SK-N-MC (cell line): ENCODE measurements around the gene NHSL1.

Source experiments
- DNase-seq: peaks from one replicate; pipeline ENCODE4 v3.0.0-alpha.2; 2011; ENCODE audit warnings: low read depth, low spot score
- H3K27ac ChIP-seq: fragments of 200-600 bp; sonication (generic); 2 replicates; pipeline ENCODE4 v1.5.1; 2016; ENCODE audit warnings: mixed run types
- H3K36me3 ChIP-seq: fragments of 200-600 bp; sonication (generic); 2 replicates; pipeline ENCODE4 v1.6.1; 2017; ENCODE audit warnings: antibody characterized with exemption, low read length, mixed read lengths; ENCODE audit not compliant: insufficient read depth
- H3K4me3 ChIP-seq: fragments of 200-600 bp; sonication (generic); 2 replicates; pipeline ENCODE4 v1.5.1; 2016
- H3K9ac ChIP-seq: fragments of 200-600 bp; sonication (generic); 2 replicates; pipeline ENCODE4 v1.8.0; 2017; ENCODE audit warnings: mixed run types, mixed read lengths; ENCODE audit not compliant: insufficient read length
- H3K9me3 ChIP-seq: fragments of 200-600 bp; sonication (generic); 2 replicates; pipeline ENCODE4 v1.6.1; 2017; ENCODE audit warnings: low read depth, mild to moderate bottlenecking, antibody characterized with exemption, low read length, moderate library complexity, mixed read lengths
- EZH2 ChIP-seq: fragments of 200-600 bp; sonication (generic); IDR thresholded peaks from one replicate; pipeline ENCODE4 v1.6.1; 2017; ENCODE audit warnings: antibody characterized with exemption
- FOXP2 ChIP-seq: optimal IDR thresholded peaks from 2 replicates; pipeline ENCODE3; 2011; ENCODE audit warnings: mild to moderate bottlenecking, moderate library complexity; ENCODE audit not compliant: insufficient read depth; ENCODE audit errors: extremely low read length, control extremely low read depth
- POLR2AphosphoS5 ChIP-seq: IDR thresholded peaks from 2 replicates; pipeline ENCODE4 v1.6.1; 2012; ENCODE audit warnings: mild to moderate bottlenecking, low read depth, low read length, borderline replicate concordance

NHSL1 gene

GRCh38 chr6:138514860-138515540 is 15.7 kb upstream of the NHSL1 start:
- Histone ChIP-seq H3K4me3 (no peak overlapping the region), H3K9ac (no peak overlapping the region), H3K36me3 (no peaks in the 10 kb centered on the region), H3K27ac (no peak overlapping the region), H3K9me3 (no peaks in the 10 kb centered on the region)
- TF ChIP-seq FOXP2: no peak
- no peak for TF ChIP-seq POLR2AphosphoS5
- no peak for TF ChIP-seq EZH2
- no peak for DNase-seq

DNA sequence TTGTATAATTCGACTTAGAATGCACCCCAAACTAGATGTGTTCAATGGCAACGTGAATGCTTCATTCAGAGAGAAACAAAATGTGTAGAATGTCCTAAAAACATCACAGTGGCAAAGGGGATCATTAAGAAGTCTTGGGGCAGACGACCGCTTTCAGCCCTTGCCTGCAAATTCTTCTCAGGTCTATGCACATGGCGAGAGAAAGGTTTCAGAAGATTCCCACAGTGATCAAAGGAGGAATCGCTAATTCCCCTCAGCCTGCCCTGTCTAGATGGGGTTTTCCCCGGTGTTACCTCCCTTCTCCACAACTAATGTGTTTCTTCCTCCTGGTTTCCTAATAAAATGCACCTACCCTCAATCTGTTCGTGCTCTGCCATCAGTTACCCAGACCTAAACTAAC is 13.3 kb upstream of the NHSL1 start:
- TF ChIP-seq POLR2AphosphoS5 (no peak), EZH2 (no peak), FOXP2 (no peak)
- no peak overlapping the region for H3K9ac ChIP-seq
- no peak for DNase-seq
- no peak overlapping the region for H3K27ac ChIP-seq
- no peak overlapping the region for H3K4me3 ChIP-seq
- no peaks in the 10 kb centered on the region for H3K36me3 ChIP-seq
- H3K9me3 ChIP-seq: no peaks in the 10 kb centered on the region

- no peak overlapping the region for H3K4me3 ChIP-seq
- DNase-seq: no peak
- TF ChIP-seq FOXP2 (no peak), EZH2 (no peak), POLR2AphosphoS5 (no peak)
- H3K27ac ChIP-seq: no peak overlapping the region
- H3K9me3 ChIP-seq: no peaks in the 10 kb centered on the region
- no peak overlapping the region for H3K9ac ChIP-seq
- no peaks in the 10 kb centered on the region for H3K36me3 ChIP-seq
Observed at GRCh38 chr6:138510093-138510492, 10.8 kb upstream of the NHSL1 start.

- Histone ChIP-seq H3K27ac (no peak overlapping the region), H3K9me3 (no peaks in the 10 kb centered on the region), H3K9ac (no peak overlapping the region), H3K36me3 (no peaks in the 10 kb centered on the region), H3K4me3 (no peak overlapping the region)
- DNase-seq: no peak
- TF ChIP-seq EZH2 (no peak), FOXP2 (no peak), POLR2AphosphoS5 (no peak)
Observed at GRCh38 chr6:138509371-138509770, 10.1 kb upstream of the NHSL1 start.

DNA sequence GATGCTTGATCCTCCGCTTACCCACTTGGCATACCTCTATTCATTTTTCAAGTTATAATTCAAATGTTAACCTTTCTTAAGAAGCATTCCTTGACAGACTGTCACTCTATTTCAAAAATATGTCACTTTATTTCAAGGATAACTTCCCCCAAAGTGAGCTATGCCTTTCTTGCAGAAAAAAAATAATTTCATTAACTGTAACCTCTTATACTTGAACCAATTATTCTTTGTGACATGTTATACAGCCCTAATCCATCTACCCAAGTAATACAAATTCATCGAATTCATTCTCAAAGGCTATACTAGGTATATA is 9.3 kb upstream of the NHSL1 start:
- TF ChIP-seq POLR2AphosphoS5 (no peak), EZH2 (no peak), FOXP2 (no peak)

DNA sequence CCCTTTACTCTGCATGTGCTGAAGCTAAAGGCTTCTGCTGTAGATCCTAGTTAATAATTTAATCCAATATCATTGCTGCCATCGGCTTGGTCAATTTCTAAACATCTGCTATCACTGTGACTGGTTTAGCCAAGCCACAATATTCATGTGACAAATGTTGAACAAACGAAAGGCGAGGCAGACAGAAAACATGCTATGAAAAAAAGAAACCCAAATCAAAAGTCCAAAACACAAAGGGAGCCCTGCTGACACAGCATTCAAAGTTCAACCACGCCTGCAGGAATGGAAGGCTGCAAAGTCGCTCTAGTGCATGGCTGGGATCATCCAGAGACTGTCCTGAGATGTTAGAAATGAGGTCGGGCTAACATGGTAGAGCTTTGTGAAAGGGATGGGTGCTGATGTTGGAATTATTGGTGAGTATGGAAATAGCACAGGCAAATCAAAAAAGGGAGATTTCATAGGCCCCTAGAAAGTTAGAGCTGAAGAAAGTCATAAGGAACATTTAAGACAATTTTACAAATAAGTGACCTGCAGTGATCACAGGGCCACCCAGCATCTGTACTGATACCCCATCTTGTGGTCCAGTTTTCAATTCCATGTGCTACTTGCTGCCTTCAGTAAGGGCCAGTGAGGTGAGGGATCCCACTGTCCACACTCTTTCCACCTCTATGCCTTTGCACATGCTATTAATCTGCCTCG is 8.8 kb upstream of the NHSL1 start:
- no peak for DNase-seq
- Histone ChIP-seq H3K36me3 (no peaks in the 10 kb centered on the region), H3K9me3 (no peaks in the 10 kb centered on the region), H3K27ac (no peak overlapping the region), H3K4me3 (no peak overlapping the region), H3K9ac (no peak overlapping the region)
- TF ChIP-seq FOXP2 (no peak), EZH2 (no peak), POLR2AphosphoS5 (no peak)

More for the DNA sequence above, 9.3 kb upstream of the NHSL1 start:
- Histone ChIP-seq H3K27ac (no peak overlapping the region), H3K9me3 (no peaks in the 10 kb centered on the region), H3K4me3 (no peak overlapping the region), H3K9ac (no peak overlapping the region), H3K36me3 (no peaks in the 10 kb centered on the region)
- DNase-seq: no peak

- H3K4me3 ChIP-seq: no peak overlapping the region
- no peak for DNase-seq
- no peak overlapping the region for H3K27ac ChIP-seq
- no peak overlapping the region for H3K9ac ChIP-seq
- H3K36me3 ChIP-seq: no peaks in the 10 kb centered on the region
- no peaks in the 10 kb centered on the region for H3K9me3 ChIP-seq
- TF ChIP-seq EZH2 (no peak), POLR2AphosphoS5 (no peak), FOXP2 (no peak)
Observed at GRCh38 chr6:138504764-138505689, 5.7 kb upstream of the NHSL1 start.
